HG03439 (cell line): ENCODE measurements around the gene GBX1.
A peak's percentile ranks its signal among the peaks of the same experiment; 100 is the strongest.

Source experiments
- ATAC-seq: cut with Tn5 transposase; IDR thresholded peaks from one replicate; pipeline ENCODE4 v1.9.1; 2021; ENCODE audit warnings: mild to moderate bottlenecking, moderate library complexity; ENCODE audit not compliant: unreplicated experiment

GBX1 gene

DNA sequence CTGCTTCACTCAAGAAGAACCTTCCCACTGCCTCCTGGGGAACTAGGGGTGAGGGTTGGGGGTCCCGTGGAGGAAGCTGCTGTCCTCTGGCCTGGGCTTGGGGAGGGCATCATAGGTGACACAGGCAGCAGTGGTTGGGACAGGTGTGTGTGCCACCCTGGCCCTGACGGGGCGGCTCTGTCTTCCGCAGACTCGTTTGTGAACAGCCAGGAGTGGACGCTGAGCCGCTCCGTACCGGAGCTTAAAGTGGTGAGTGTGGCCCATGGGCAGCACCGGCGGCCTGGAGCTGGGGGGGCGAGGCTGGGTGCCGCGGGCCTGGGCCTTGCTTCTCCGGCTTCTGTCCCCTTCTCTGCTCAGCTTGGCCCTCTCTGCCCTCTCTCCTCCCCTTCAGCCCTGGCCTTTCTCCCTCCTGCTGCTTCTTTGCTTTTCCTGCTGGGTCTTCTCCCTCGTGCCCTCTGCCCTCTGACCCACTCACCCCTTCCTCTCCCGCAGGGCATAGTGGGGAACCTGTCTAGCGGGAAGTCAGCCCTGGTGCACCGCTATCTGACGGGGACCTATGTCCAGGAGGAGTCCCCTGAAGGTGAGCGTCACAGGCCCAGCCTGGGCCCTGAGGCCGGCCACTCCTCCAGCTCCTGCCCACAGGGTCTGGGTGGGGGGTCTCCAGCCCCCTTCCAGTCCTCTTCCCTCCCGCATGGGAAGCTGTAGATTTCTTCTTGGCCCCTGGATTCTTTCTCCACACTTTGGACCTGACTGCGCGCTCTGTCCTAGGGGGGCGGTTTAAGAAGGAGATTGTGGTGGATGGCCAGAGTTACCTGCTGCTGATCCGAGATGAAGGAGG is 50.7 kb downstream of the GBX1 start:
- ATAC-seq = no peak

DNA sequence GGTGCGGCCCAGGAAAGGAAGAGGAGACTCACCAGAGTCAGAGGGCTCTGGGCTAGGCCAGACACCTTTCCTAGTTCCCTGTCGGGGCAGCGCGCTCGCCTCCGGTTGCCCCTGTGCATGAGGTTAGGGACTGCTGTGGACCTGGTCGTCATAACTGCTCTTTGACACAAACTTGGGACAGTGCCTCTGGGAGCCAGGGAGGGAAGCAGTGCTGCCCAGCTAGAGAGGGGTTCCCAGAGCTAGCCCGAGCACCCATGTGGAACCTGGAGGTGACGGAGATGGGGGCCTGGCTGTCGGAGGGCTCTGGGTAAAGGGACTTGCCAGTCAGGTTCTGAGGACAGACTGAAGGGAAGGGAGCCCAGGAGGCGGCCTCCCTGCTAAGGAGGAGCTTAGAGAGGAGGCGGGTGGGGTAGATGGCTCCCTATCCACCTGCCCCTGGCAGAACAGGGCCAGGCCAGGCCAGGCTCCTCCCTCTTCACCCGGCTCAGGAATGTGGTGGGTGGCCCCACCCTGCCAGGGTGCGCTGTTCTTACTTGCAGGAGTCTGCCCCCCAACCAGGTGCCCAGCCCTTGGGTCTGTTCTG is 51.6 kb downstream of the GBX1 start:
- no peak for ATAC-seq

DNA sequence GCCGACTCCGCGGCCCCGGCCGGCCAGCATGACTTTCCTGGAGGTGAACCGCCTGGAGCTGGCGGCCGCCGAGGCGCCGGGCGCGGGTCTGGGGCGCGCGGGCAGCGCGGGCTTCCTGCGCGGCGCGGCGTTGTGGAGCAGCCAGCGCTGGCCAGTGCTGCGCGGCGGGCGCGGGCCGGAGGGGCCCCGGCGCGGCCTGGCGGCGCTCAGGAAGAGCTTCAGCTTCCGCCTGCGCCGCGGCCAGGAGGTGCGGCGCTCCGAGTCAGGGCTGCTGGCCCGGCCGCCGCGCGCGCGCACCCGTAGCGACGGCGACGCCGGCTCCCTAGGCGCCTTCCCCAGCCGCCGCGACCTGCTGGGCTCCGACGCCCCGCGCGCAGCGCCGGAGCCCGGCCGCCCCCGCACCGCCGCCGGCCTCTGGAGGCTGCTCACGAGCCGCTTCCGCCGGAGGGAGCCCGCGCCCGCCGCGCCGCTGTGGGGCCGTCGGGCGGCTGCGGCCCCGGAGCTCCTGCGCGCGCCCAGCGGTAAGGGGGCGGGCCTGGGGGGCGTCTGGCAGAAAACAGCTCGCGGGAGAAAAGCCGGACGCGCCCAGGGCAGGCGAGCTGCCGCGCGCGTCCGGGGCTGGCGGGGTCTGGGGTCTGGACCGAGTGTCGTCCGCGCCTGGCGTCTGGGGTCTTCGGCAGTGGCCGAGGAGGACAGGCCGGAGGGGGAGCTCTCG is 52.2 kb downstream of the GBX1 start:
- ATAC-seq = no peak

DNA sequence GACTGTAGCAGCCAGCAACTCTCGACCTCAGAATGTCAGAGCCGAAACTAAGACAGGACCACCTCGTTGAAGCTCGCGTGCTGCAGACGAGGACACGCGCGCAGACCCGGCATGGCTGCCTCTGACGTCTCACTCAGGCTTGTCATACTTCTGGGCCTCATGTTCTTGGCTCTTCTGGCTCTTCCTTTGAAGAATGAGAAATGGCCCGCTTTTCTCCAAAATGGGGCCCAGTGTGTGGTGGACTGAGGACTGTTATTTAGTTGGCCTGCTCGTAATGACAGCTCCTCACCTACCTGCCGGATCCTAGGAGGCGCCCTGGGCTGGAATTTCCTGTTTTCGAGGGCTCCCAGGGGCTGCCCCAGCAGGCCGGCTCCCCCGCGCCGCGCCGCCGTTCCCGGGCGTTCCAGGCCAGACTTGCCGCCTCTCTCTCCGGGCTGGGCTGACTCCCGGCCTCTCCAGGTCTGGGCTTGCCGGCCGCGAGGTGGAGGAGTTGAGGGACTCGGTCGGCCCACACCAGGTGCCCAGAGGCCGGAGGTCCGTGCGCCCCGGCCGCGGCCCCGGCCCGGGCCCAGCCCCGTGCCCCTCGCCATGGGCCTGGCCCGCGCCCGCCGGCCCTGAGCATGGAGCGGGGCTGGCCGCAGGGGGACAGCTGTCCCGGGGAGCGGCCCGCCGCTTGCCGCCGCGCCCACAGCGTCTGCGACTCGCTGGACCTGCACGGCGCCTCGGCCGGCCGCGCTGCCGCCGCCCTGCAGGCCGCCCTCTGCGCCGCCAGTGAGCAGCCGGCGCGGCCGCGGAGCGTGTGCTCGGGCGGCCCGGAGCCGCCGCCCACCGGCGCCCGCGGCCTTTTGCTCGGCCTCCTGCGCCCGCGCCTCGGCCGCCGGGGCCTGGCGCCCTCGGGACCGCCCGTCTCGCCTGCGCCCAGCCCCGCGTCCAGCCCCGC is 53.1 kb downstream of the GBX1 start:
- no peak for ATAC-seq

DNA sequence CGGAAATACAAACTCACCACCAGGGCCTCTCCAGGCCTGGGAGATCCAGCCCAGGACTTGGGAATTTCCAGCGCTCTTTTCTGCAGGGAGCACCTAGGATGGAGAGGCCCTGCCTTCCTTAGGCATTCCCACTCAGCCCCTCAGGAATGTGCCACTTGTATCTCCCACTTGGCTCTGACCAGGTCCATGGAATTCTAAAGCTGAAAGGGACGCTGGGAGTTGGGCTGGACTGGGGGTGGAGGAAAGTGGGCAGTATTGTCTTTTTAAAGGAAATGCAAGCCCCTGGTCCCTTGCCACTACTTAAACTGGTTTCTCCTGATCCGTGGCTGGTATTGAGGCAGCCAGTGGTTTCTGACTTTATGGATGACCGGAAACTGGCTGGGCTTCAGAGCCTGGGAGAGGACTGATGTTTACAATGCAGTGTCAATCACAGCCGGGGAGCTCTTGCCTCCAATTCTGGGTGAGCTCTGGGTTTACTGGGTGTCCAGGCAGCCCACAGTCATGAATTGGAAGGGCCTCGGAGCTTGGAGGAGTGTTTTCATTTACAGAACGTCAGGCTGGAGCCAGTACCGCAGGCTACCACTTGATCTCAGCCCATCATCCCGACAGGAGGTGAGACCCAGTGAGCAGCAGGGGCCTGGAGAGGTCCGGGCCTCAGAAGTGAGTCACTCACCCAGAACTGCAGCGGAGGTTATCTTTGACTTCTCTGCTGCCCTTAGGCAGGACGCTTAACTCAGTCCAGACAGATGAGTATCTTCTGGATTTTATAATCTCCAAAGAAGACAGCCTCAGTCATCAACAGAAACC is 53.9 kb downstream of the GBX1 start:
- no peak for ATAC-seq

DNA sequence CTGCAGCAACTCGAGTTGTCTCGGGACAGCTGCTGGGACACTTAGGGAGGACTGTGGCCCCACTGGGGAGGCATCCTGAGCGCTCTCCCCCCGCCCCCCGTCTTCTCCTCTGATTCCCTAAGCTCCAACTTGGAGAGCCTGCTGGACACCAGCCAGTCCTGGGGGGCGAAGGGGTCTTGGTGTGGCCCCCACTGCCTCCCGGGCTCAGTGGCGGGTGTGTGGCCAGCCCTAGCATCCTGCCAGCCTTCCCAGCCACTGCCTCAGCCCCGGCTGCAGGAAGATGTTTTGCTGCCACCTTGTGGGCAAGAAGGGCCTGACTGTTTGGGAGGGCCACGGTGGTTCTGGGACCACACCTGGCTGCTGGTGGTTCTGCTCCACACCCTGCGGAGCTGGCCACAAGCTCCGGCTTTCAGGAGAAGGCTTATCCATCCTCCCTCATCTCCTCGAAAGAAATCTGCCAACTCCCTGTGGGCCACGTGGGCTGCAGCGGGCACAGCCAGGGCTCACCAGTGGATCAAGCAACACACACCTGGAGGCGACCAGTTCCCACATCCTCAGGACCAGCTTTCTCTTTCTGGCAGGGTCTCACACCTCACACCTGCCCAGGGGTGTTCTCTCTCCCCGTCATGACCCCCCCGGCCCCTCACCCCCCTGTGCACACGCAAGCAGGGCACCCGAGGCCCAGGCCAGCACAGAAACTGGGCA is 56.4 kb downstream of the GBX1 start:
- peak; percentile 72 for ATAC-seq

DNA sequence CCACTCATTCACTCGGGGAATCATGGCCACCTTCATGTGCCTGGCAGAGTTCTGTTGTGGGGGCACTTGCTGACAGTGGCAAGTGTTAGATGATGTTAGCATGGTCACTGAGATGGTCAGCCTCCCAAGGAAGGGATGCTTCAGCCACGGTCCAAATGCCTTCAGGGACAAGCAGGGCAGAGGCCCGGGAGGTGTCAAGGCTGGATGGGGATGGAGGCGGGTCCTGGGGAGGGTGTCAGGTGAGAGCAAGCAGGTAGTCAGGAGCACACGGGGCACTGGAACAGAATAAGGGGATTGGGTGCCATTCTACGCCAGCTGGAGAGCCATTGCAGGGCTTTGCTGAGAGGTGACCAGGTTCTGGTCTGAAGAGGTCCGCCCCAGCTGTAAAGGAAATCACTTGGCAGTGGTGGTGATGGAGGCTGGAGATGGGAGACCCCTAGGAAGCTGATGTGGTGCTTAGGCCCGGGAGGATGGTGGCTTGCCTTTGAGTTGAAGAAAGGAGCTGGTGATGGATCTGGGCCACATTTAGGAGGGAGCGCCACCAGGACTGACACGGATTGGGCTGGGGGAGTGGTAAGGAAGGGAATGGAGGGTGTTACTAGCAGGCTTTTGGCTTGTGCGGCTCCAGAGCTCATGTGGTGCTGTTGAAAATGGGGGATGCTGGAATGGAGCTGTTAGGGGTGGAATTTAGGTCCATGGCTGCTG is 57.1 kb downstream of the GBX1 start:
- no peak for ATAC-seq

DNA sequence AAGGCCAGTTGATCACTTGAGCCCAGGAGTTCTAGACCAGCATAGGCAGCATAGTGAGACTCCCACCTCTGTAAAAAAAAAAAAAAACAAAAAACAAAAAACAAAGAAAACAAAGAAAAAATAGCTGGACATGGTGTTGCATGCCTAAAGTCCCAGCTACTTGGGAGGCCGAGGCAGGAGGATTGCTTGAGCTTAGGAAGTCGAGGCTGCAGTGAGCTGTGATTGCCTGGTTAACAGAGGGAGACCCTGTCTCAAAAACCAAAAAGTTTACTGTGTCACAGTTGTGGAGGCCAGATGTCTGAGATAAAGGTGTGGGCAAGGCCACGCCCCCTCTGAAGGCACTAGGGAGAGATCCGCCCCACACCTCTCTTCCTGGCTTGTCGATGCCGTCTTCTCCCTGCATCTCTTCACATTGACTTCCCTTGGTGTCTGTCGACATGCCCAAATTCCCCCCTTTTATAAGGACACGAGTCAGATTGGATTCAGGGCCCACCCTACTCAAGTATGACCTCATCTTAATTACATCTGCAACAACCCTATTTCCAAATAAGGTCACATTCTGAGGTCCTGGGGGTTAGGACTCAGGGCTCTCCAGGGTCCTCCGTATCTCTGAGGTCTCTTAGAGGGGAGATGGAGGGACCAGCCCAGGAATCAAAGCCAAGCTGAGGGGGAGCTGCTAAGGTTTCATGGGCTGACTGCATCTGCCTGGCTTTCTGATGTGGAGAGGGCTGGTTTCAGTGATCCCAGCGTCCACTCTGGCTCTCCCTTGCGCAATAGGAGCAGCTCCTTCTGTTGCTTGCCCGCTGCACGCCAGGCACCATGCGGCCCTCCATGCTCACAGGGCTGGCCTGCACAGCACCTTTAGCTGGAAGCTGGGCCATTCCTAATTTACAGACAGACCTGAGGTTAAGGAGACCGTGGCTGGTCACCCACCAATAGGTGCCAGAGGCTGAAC is 58.1 kb downstream of the GBX1 start:
- ATAC-seq = no peak

DNA sequence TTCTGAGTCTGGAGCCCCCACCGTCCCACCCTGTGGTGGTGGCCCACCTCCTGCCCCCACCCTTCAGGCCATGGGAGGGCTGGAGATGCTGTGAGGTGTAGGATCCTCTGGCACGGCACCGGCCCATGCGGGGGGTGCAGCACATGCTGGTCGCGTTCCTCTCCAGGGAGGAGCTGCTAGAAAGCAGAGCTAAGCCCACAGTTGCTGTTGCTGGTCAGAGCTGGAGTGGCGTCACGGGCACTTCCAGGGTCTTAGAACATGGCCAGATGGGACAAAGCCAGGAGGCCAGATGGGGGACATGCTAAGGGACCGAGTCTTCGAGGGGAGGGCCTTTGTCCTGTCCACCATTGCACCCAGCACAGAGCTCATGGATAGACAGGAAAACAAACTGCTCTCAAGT is 59.6 kb downstream of the GBX1 start:
- ATAC-seq = no peak

DNA sequence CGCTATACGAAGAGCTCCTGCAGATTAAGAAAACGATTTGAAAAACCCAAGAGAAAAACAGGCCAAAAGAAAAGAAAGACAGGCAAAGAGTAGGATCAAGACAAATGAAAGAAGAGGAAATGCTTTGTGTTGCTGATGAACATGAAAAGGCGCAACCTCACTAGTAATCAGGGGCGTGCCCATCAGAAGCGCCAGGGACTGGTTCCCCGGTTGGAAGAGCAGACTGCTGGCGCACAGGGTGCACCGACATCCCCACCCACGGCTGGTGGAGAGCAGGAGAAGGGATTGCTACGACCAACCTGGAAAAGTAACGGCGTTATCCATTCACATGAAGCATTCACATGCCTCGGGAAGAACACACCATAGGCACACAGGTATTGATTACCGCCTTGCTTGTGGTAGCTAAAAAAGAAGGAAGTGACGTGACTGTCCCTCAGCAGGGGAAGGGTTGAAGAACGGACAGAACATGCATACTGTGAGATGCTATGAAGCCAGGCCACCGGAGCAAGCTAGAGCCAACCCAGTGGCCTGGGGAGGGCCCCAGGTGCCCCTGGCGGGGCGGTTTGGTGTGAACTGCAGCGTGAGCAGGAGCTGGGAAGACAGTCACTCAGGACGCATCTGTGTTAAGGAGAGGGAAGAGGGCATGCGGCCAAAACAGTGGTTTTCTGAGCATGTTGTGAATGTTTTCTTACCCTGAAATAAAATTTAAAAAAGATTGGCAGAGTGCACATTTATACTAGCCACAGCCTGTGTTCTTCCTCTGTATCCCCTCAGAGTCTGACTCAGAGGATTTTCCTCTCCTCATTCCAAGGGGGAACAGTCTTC is 62.9 kb downstream of the GBX1 start:
- no peak for ATAC-seq

DNA sequence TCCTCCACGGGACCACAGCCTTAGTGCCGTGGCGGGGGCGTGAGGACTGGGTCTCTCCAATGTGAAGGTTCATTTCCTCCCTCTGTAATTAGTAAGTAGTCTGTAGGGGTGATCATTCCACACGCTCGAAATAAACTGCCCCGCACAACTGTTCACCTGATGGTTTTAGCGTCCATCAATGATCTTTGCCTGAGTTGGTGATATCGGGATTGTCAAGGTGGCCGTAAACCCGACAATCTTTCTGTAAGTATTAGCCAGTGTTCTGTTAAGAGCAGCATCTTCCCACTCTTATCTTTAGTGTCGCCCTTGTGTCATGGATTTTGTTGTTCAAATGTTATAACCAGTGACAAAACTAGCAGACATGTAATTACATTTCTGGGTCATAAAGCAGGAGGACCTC is 63.5 kb downstream of the GBX1 start:
- no peak for ATAC-seq

DNA sequence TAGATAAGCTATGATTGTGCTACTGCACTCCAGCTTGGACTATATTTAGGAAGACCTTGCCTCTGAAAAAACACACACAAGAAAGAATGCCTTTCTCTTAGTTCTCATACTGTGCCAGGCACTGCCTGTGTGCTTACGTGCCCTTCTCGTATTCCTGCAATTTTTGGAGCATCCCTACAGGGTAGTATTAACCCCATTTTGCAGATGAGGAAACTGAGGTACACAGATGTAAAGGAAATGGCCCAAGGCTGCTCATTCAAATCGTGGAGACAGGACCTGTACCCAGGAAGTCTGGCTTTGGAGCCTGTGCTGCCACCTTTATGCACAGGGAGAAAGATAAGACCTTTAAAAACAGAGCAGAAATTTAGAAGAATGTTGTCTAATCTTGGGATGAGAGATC is 64.5 kb downstream of the GBX1 start:
- no peak for ATAC-seq

DNA sequence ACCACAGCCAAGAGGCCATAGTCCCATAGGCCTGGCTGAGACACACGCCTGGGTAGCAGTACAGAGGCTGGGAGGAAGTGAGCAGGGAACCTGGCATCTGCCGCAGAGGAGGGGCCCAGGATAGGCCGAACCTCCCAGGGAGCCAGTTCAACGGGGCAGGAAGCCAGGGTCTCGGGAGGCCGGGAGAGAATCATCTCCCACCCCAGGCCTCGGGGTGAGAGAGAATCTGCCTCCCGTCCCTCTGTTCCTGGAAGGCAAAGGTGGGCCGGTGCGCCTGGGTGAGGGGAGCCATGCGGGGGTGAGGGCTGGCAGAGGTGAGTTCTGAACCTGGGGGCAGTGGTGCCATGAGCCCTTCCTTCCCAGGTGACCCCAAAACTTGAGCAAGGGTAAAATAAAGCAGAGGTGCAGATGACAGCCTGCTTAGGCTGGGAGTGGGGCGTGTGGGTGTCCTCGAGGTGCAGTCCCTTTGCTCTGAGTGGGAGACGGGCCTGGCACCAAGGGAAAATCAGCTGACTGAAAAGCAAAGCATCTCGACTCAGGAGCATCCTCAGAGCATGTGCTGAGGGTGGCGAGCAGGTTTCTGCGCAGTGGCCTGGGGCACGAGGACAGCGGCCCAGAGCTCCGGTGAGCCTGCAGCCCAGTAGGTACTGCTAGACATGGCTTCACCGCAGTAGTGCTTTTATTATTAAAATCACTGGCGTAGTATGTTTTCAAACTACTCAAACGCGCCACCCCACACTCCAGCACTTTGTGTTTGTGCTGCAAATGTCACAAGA is 65.7 kb downstream of the GBX1 start:
- no peak for ATAC-seq

DNA sequence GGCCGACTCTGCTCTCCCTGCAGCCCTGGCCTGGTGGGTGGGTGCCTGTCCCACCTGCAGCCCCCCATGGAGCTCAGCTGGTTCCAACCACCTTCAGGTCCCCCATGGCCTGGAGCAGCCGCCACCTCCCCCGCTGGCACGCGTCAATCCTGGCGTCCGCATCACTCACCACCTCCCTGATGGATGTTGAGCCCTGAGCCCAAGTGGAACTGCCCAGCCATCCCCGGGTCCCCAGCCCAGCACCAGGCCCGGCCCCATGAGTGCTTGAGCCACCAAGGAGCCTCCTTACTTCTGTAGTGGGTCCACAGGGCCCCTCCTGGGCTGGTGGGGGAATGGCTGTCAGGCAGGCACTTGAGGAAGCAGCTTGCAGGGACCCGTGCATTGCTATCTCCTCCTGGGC is 66.6 kb downstream of the GBX1 start:
- ATAC-seq = no peak

DNA sequence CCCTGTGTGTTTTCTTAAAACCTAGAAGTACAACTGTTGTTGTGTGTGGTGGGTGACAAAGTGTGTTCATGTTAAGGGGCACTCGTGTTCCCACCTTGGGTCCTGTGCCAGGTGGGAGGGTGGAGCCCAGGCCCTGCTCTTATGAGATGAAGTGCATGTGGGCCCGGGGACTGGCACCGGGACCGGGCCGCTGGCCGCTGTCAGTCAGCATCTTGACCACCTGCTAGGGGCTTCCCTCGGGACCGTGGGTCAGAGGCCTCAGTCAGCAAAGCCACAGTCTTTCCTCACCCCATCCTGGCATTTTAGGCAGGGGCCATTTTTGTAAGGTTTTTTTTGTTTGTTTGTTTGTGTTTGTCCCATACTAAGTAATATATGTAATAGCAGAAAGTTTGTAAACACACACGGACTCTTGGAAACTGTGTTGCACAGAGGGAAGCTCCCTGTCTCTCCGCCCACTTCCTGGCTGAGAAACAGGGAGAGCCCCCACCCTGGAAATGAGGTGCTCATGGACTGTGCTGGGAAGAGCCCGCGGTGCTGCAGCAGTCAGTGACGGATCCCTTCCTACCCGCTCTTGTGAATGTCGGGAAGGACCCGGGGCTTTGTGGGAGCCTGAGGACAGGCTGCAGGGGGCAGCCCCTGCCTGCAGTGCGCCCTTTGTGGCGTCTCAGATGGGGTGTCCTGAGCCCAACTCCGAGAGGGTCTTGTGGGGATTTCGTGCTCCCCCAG is 67.8 kb downstream of the GBX1 start:
- no peak for ATAC-seq
